ENCODE results near the gene DLG4.

DNA sequence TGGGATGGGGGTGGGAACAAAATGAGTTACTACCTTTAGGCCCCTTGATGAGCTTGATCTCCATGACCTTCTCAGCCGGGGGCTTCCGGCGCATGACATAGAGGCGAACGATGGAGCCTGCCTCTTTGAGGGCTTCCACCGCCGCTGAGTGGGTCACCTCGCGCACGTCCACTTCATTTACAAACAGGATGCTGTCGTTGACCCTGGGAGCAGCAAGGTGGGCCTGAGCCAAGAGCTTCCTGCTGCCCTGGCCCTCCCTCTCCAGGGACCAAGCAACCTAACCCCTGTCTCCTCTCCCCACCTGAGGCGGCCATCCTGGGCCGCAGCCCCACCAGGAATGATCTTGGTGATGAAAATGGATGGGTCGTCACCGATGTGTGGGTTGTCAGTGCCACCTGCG is 16.2 kb downstream of the DLG4 start:
- no peak for TF ChIP-seq SP1 (CRISPR knock-in tag; conservative IDR thresholded peaks at IDR 0.05)
- TF ChIP-seq, protein P1, sequence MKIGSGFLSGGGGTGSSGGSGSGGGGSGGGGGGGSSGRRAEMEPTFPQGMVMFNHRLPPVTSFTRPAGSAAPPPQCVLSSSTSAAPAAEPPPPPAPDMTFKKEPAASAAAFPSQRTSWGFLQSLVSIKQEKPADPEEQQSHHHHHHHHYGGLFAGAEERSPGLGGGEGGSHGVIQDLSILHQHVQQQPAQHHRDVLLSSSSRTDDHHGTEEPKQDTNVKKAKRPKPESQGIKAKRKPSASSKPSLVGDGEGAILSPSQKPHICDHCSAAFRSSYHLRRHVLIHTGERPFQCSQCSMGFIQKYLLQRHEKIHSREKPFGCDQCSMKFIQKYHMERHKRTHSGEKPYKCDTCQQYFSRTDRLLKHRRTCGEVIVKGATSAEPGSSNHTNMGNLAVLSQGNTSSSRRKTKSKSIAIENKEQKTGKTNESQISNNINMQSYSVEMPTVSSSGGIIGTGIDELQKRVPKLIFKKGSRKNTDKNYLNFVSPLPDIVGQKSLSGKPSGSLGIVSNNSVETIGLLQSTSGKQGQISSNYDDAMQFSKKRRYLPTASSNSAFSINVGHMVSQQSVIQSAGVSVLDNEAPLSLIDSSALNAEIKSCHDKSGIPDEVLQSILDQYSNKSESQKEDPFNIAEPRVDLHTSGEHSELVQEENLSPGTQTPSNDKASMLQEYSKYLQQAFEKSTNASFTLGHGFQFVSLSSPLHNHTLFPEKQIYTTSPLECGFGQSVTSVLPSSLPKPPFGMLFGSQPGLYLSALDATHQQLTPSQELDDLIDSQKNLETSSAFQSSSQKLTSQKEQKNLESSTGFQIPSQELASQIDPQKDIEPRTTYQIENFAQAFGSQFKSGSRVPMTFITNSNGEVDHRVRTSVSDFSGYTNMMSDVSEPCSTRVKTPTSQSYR (CRISPR knock-in tag; IDR thresholded peaks at IDR 0.05): no peak
- no peak for TF ChIP-seq ZNF416 (CRISPR knock-in tag; IDR thresholded peaks at IDR 0.05)
- no peak for TF ChIP-seq NR3C1 (CRISPR knock-in tag; conservative IDR thresholded peaks at IDR 0.05; ENCODE audit: low read depth)
